ENCODE measurements around the gene FXYD7.
"Not testable (repeated sequence)": the region's sequence is repeated elsewhere in the genome, so short reads cannot be mapped to it uniquely, and the experiment has no call there.

Gene FXYD7

DNA sequence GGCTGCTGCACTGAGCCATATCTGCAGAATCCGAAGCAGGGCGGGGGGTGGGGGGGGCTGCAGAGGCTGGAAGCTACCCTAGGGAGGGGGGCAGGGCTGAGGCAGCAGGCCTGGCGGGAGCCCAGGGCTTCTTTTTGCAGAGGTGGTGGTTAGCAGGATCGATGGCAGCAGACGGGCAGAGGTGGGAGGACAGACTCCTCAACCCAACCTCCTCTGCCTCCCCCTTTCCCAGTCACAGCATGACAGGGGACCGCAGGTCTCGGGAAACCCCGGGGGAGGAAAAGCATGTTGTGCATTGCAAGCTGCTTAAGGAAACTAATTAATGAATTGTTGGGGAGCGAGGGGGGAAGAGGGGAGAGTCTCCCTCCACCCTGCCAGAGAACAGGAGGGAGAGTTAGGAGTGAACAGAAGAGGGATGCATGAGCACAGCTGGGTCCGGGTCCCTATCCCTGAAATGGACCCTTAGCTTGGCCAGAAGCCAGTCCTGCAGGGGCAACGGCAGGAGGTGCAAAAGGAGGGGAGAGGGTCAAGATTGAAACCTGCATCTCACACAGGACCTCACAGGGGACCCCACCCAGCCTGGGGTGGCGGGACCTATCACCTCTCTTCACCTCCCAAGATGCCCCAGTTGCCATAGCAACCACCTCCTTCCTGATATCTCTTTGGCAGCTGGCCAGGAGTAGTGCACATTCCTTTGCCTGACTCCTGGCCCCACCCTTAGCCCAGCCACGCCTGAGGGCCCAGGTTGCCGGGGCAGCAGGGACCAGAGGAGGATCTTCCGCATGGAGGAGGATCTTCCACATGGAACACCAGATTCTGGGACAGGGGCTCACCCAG lies 1.8 kb downstream of the FXYD7 start:
- no peak for DNase-seq (ENCODE audit: low read depth)

DNA sequence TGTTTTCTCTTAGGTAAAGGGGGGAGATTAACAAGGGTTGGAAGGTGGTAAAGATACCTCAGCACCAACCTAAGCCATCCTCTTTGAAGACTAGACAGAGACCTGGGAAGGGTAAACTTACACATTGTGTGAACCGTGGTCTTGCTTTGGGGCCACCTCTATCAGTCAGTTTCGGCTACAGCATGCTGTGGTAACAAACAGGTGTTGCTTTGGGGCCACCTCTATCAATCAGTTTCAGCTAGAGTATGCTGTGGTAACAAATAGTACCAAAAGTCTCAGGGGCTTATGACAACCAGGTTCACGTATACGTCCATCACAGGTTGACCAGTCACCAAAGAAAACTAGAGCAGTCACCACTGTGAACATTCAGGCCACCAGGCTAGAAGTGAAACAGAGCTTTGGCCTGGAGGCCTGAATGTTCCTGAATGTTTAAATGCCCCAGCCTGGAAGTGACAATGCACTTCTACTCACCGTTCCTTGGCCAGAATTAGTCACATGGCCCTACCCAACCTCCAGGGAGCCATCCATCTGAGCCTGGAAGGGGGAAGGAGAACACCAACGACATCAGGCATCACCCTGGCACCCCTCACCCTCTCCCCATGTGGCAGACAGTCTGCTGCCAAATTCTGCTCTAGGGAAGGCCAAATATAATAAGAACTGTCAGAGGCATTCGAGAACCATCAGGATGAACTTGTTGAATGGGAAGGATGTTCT lies 3.8 kb downstream of the FXYD7 start:
- no peak for DNase-seq (ENCODE audit: low read depth)

DNA sequence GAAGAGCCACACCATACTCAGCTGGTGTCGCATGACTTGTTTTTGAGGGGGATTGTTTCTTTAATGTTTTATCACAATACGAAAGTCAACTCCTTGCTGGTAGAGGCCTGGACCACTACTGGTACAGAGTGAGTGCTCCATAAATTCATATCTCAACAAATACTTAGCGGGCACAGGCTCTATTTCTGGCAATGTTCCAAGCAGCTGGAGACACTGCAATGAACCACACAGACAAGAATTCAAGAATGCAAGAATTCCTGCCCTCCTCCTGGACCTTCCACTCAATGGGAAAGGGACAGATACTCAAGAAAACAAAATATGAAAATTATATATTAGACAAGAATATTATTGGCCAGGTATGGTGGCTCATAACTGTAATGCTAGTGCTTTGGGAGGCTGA lies 6.4 kb downstream of the FXYD7 start:
- no peak for DNase-seq (ENCODE audit: low read depth)

DNA sequence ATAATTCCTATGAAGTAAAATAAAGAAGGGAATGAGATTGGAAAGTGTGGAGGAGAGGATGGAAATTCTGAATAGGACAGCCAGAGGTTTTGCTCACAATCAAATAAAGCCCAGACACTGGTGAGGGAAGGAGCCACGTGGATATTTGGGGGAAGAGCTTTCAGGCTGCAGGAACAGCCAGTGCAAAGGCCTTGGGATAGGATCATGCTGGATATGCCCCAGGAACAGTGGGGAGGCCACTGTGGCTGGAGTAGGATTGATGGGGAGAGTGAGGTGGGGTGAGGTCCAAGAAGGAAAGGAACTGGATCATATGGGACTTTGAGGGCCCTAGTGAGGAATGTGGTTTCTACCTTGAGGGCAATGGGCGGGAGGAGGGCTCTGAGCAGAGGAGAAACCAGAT lies 7.4 kb downstream of the FXYD7 start:
- DNase-seq (ENCODE audit: low read depth): no peak

DNA sequence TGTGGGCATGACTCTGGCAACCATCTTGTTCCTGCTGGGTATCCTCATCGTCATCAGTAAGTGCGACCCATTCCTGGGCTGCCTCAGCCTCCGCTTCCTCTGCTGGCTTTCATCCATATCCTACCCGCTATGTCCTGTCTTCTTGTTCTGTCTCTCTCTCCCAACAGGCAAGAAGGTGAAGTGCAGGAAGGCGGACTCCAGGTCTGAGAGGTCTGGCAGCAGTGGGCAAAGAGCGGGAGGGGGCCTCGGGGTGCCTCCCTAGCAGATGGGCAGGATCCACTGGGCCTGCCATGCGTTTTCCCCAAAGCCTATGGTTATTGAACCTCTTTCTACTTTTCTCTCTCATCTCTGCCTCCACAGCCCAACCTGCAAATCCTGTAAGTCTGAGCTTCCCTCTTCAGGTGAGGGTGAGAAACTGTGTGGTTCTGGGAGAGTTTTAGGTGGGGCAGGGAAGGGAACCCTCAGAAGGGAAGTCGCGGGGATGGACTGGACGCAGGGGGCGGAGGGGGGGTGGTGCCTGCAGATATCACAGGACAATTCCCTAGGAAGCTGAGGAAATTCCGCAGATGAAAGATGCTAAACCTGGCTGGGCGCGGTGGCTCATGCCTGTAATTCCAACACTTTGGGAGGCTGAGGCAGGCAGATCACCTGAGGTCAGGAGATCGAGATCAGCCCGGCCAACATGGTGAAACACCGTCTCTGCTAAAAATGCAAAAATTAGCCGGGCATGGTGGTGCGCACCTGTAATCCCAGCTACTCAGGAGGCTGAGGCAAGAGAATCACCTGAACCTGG lies 8.4 kb downstream of the FXYD7 start:
- no peak for DNase-seq (ENCODE audit: low read depth)

DNA sequence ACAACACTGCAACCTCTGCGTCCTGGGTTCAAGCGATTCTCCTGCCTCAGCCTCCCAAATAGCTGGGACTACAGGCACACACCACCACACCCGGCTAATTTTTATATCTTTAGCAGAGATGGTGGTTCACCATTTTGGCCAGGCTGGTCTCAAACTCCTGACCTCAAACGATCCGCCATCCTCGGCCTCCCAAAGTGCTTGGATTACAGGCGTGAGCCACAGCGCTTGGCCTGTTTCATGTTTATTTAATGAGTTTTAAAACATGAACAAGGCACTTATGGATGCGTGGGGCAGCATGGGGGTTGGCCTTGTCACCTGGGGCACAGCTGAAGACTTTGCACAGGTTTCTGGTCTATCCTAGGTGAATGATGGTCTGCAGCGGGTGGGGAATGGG lies 10.1 kb downstream of the FXYD7 start:
- DNase-seq (ENCODE audit: low read depth): not testable (repeated sequence)

DNA sequence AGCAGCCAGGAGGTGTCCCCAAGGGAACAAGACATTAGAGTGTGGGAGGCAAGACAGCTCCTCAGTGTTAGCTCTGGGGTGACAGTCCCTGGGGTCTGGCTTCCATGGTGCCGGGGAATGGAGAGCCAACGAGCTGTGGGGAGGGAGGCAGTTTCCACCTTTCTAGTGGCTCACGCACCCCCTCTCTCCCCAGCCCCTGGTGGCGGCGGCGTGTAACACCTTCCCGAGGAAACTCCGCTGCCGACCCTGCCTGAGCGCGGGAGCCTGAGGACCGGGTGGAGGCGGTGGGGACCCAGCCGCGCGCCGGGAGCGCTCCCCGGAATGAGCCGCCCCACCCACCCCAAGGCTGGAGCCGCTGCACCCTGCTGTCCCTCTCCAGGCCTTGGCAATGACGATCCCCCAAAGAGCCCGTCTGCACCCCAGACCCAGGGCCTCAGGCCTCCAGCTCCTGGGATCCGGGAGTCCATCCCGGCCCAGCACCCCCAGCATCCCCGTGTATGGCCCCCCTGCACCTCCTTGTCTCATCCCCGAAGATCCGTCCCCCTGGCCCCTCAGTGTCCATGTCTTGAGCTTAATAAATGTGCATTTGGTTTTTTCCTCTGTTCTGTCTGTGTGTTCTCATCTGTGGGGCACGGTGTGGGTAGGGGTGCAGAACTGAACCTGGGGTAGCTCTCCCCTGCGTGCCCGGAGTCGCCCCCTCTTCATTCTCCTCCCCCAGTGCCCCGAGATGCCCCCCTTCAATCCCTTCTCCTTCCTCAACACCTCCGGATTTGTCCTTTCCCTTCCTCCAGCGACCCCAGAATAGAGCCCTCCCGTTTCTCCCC lies 10.9 kb downstream of the FXYD7 start:
- DNase-seq (ENCODE audit: low read depth): no peak

DNA sequence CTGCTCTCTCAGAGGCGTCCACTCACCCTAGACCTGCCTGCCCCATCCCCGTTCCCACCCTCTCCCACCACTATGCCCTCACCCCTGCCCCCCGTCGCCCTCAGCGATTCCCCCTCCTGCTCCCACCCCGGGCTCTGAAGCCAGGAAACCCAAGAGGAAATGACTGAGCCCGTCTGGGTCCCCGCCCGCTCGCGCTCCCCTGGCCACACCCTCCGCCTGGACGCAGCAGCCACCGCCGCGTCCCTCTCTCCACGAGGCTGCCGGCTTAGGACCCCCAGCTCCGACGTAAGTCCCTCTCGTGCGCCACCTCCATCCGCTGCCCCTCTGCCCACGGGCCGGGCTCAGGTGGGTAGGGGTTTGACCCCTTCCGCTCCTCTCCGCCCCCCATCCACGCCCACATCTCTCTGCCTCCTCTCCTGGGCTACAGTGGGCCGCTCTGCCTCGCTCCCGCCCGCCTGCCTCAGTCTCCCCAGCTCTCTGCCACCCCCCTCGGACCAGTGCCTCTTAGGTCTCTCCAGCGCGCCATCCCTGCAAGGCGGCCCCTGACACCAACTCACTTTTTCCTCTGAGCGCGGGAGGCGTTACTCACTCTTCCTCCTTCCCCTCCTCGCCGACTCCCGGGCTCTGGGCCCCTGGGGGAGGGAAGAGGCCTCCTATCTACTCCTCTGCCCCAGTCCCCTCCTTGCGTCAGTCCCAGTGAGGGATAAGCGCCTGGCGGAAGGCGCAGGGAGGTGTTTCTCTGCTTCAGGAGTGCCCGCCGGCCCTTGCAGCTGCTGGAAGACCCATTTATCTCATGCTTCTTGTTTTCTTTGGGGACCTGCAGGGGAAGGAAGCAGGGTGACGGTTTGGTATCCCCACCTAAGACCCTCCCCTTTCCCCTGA lies 11.7 kb downstream of the FXYD7 start, which contains the start of gene FXYD5:
Gene FXYD5, plus strand, starts transcription at position 211 of the 882 bp plus-strand sequence. CDS start 816 bp downstream, outside the sequence.
- DNase-seq (ENCODE audit: low read depth): no peak

DNA sequence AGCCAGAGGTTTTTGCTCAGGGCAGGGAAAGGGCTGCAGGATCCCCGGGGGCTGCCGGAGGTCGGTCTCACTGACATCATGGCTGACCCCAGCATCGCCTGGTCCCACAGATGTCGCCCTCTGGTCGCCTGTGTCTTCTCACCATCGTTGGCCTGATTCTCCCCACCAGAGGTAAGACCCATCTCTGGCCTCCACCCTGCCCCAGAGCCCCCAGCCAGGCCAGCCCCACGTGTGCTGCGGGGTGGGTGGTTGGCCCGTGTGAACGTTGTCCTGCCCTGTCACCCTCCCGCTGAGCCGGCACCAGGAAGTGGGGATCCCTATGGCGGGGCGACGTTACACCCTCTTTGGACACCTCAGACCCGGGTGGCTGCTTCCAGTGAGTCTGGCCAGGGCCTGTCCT lies 12.4 kb downstream of the FXYD7 start:
- no peak for DNase-seq (ENCODE audit: low read depth)

DNA sequence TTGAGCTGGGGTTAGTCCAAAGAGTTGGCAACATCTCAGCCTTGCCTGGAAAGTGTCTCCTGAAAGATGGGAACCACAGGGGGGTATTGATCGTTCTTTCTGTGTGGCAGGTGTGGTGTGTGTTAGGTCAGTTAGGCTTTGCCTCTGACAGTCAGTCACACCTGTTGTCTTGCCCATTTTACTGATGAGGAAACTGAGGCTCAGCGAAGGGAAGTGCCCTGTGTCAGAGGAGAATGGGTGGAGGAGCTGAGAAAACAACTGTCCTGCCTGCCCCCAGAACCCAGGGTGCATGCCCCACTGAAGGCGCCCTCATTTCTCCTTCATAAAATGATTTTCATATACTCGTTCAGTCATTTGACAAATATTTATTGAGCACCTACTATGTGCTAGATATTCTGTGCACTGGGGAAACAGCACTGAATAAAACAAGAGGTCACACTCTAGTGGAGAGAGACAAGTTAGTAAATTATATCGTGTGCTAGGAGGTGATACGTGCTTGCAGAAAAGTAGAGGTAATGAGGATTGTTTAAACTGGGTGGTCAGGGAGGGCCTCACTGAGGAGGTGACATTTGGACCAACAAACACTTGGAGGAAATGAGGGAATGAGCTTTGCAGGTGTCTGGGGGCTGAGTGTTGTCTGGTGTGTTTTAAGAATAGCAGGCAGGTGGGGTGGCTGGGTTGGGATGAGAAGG lies 13.1 kb downstream of the FXYD7 start:
- no peak for DNase-seq (ENCODE audit: low read depth)

DNA sequence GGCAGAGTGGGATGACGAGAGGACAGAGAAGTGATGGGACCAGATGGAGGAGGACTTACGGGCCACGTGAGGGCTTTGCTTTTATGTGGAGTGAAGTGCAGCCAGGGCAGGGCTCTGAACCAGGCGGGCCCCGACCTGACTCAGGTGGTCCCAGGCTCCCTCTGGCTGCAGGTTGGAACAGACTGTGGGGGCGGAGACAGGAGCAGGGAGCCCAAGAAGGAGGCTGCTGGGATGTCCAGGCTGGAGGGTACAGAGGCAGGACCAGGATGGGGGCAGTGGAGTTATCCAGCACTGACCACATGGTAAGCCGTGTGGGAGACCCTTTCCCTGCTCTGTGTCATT lies 13.6 kb downstream of the FXYD7 start:
- no peak for DNase-seq (ENCODE audit: low read depth)

DNA sequence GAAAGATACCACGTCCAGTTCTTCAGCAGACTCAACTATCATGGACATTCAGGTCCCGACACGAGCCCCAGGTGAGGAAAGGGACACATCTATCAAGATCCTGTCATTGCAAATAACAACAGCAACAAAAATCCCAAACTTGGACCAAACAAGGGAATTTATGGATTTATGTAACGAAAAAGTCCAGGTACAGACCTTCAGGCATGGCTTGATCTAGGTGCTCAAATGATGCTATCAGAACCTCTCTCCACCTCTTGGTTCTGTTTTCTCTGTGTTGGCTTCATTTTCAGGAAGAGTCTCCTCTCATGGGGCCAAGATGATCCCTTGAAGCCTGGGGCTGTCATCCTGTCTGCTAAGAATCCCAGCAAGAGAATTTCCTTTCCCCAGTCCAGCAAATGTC lies 14.4 kb downstream of the FXYD7 start:
- no peak for DNase-seq (ENCODE audit: low read depth)

DNA sequence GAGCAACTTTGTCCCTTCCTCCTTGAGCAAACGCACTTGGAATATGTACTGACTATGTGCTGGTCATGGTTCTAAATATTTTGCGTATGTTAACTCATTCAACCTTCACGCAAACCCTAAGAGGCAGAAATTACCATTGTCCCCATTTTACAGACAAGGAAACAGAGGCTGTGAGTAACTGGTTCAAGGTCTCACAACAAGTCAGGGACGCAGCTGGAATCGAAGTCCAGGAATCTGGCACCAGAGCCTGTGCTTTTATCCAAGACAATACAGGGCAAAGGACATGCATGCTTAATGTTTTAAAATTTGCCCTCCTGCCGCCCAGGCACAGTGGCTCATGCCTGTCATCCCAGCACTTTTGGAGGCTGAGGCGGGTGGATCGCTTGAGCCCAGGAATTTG lies 16.6 kb downstream of the FXYD7 start:
- no peak for DNase-seq (ENCODE audit: low read depth)

DNA sequence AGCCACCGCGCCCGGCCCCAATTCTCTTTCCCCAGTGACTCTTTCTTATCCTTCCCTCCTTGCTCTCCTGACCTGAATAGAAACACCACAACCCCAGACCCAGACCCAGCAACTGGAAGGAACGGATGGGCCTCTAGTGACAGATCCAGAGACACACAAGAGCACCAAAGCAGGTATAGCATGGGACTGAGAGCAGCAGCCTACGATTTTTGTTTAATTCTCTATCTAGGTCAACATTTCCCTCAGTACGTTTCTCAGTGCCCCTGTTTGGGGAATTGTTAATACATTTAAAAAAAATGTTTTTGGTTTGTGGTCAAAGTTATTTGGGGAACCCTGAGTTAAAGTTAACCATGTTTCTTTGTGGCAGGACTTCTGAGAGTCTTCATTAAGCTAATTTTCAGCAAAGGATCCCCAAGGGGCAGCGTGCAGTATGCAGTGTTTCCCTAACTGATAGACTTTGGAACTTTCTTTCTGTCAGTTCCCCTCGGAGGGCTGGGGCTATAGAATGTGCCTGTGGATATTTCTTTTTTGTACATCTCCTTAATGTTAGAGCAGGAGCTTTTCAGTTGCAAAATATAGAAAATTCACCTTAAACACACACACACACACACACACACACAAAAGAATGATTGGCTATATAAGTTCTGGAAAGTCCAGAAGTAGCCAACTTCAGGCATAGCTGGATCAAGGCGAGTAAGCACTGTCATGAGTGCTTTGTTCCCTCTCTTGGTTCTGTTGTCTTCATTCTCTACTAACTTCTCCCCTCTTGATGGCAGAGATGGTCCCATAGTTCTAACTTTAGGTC lies 17.8 kb downstream of the FXYD7 start:
- DNase-seq (ENCODE audit: low read depth): no peak

DNA sequence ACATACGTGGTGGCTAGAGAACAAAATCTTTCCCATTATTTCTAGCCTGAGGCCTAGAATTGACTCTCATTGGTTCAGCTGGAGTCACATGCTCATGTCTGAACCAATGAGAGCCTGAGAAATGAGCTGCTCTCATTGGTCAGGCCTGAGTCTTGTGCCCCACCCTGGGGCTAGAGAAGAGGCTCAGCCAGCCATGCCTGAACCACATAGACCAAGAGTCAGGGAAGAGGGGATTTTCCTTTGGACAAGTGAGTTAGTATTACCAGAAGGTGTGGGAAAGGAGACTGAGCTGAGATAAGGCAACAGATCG lies 18.3 kb downstream of the FXYD7 start:
- no peak for DNase-seq (ENCODE audit: low read depth)

DNA sequence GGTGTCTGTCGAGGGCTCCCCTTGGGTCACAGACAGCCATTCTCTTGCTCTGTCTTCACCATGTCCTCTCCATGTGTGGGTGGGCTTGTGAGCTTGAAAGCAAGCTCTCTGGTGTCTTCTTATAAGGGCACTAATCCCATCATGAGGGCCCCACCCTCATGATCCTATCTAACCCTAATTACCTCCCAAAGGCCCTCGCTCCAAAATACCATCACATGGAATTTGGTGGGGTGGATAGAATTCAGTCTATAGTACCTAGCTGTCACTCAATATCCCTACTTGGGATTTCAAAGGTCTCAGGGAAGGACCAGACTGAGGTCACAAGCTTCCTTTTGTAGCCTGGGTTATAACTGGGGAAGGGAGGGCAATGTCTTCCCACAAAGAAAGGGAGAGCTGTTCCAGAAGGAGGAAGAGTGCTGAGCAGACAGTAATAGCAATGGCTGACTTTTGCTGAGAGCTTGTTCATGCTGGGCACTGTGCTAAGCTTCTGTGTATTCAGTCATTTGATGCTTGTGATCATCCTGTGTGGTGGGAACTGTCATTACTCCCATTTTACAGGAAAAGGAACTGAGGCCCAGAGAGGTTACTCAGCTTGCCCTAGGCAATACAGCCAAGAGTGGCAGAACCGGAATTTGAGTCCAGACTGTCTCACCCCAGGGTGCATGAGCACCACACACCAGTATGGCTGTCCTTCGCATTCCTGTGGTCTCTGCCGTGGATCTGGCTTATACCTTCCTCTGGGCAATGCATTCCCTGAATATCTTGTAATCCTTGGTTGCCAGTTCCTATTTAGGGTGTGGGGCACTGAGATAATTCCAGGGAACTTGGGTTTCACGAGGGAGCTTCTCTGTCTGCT lies 19.6 kb downstream of the FXYD7 start:
- no peak for DNase-seq (ENCODE audit: low read depth)

DNA sequence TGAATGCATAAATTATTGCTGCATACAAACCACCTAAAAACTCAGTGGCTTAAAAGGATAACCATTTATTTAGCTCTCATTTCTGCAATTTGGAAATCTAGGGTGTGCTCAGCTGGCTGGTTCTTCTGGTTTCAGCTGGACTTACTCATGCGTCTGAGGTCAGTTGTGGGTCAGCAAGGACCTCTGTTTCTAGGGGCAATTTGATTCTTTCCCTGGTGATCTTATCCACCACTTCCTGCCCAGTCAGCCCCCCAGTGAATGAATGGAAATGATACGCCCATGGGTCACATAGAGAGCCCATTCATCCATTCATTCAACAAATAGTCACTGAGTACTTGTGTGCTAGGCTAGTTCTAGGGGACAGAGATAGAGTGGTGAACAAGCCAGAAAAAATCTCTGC lies 21.4 kb downstream of the FXYD7 start:
- no peak for DNase-seq (ENCODE audit: low read depth)

DNA sequence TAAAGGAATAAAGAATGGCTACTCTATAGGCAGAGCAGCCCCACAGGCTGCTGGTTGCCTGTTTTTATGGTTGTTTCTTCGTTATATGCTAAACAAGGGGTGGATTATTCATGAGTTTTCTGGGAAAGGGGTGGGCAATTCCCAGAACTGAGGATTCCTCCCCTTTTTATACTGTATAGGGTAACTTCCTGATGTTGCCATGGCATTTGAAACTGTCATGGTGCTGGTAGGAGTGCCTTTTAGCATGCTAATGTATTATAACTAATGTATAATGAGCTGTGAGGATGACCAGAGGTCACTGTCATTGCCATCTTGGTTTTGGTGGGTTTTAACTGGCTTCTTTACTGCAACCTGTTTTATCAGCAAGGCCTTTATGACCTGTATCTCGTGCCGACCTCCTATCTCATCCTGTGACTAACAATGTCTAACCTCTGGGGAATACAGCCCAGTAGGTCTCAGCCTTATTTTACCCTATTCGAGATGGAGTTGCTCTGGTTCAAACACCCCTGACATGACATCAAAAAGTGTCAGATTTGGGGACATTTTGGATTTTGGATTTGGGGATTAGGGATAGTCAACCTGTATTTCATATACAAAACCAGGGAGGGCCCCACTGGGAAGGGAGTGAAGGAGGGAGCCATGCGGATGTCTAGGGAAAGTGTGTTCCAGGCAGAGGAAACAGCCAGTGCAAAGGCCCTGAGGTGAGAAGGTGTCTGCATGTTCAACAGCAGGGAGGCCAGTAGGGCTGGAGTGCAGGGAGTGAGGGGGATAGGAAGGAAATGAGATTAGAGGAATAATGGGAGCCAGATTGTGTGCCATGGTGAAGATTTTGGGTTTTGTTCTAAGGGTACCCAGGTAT lies 22.4 kb downstream of the FXYD7 start:
- no peak for DNase-seq (ENCODE audit: low read depth)

Measured in non-pigmented ciliary epithelial cell (primary cell).